H9 (cell line): Measurements from ENCODE around the gene PRUNE1. TPM values are rescaled to one million over a fixed set of nuclear protein-coding genes. Genes with fewer than 3 reads are reported as not detected.

Experiments used
- DNase-seq: peaks from one replicate; pipeline ENCODE4 v3.0.0-alpha.2; 2017
- H2AFZ ChIP-seq: one replicate; pipeline ENCODE4 v1.6.1; 2013; ENCODE audit warnings: mild to moderate bottlenecking, low read length, control low read depth, moderate library complexity
- H2AK5ac ChIP-seq: 2 replicates; pipeline ENCODE4 v1.6.1; 2013; ENCODE audit warnings: low read length, control low read depth, mixed read lengths; ENCODE audit not compliant: insufficient read length
- H2BK120ac ChIP-seq: one replicate; pipeline ENCODE4 v1.6.1; 2013; ENCODE audit warnings: low read depth, mild to moderate bottlenecking, low read length, control low read depth, inconsistent platforms; ENCODE audit not compliant: poor library complexity, severe bottlenecking
- H2BK12ac ChIP-seq: 2 replicates; pipeline ENCODE4 v1.6.1; 2013; ENCODE audit warnings: low read length, control low read depth, mixed read lengths, low read depth; ENCODE audit not compliant: insufficient read length
- H2BK15ac ChIP-seq: 2 replicates; pipeline ENCODE4 v1.6.1; 2013; ENCODE audit warnings: low read depth, low read length, control low read depth
- H2BK20ac ChIP-seq: one replicate; pipeline ENCODE4 v1.6.1; 2013; ENCODE audit warnings: low read depth, mild to moderate bottlenecking, low read length, control low read depth, inconsistent platforms; ENCODE audit not compliant: poor library complexity, severe bottlenecking
- H2BK5ac ChIP-seq: 2 replicates; pipeline ENCODE4 v1.6.1; 2013; ENCODE audit warnings: low read length, control low read depth, mixed read lengths; ENCODE audit not compliant: insufficient read length
- H3K14ac ChIP-seq: 2 replicates; pipeline ENCODE4 v1.6.1; 2013; ENCODE audit warnings: low read length, control low read depth; ENCODE audit not compliant: insufficient read depth
- H3K18ac ChIP-seq: 2 replicates; pipeline ENCODE4 v1.6.1; 2013; ENCODE audit warnings: low read depth, mild to moderate bottlenecking, mixed read lengths, low read length, control low read depth; ENCODE audit not compliant: insufficient read length
- H3K23ac ChIP-seq: 2 replicates; pipeline ENCODE4 v1.6.1; 2013; ENCODE audit warnings: low read length, control low read depth, mixed read lengths, low read depth; ENCODE audit not compliant: insufficient read length
- H3K23me2 ChIP-seq: 2 replicates; pipeline ENCODE4 v1.6.1; 2013; ENCODE audit warnings: low read depth, mild to moderate bottlenecking, mixed read lengths, low read length, control low read depth; ENCODE audit not compliant: insufficient read length, poor library complexity, severe bottlenecking
- H3K27ac ChIP-seq: 2 replicates; pipeline ENCODE4 v1.5.1; 2013; ENCODE audit warnings: low read length, control low read depth, mixed read lengths, low read depth; ENCODE audit not compliant: insufficient read length
- H3K27me3 ChIP-seq: 2 replicates; pipeline ENCODE4 v1.6.1; 2013; ENCODE audit warnings: low read length, control low read depth, inconsistent platforms; ENCODE audit not compliant: insufficient read depth
- H3K4ac ChIP-seq: 2 replicates; pipeline ENCODE4 v1.6.1; 2013; ENCODE audit warnings: low read depth, mild to moderate bottlenecking, control low read depth, inconsistent platforms, low read length, moderate library complexity
- H3K4me1 ChIP-seq: 2 replicates; pipeline ENCODE4 v1.6.1; 2013; ENCODE audit warnings: low read length, control low read depth, inconsistent platforms; ENCODE audit not compliant: insufficient read depth
- H3K4me2 ChIP-seq: 2 replicates; pipeline ENCODE4 v1.6.1; 2013; ENCODE audit warnings: low read length, control low read depth, mixed read lengths; ENCODE audit not compliant: insufficient read length, insufficient read depth
- H3K56ac ChIP-seq: 2 replicates; pipeline ENCODE4 v1.6.1; 2013; ENCODE audit warnings: low read depth, mild to moderate bottlenecking, mixed read lengths, low read length, control low read depth; ENCODE audit not compliant: insufficient read length
- H3K79me1 ChIP-seq: 2 replicates; pipeline ENCODE4 v1.6.1; 2013; ENCODE audit warnings: low read depth, mild to moderate bottlenecking, moderate library complexity, low read length, control low read depth, inconsistent platforms; ENCODE audit not compliant: insufficient read depth, poor library complexity, severe bottlenecking
- H3K79me2 ChIP-seq: 2 replicates; pipeline ENCODE4 v1.6.1; 2013; ENCODE audit warnings: low read length, control low read depth, inconsistent platforms; ENCODE audit not compliant: insufficient read depth
- H3K9ac ChIP-seq: 2 replicates; pipeline ENCODE4 v1.6.1; 2013; ENCODE audit warnings: low read length, control low read depth, mixed read lengths; ENCODE audit not compliant: insufficient read length; ENCODE audit errors: extremely low read depth
- H3K9me3 ChIP-seq: one replicate; pipeline ENCODE4 v1.6.1; 2013; ENCODE audit warnings: low read depth, low read length, inconsistent platforms; ENCODE audit not compliant: control insufficient read depth
- H3T11ph ChIP-seq: one replicate; pipeline ENCODE4 v1.6.1; 2013; ENCODE audit warnings: mild to moderate bottlenecking, low read length, control low read depth, inconsistent platforms
- H4K20me1 ChIP-seq: one replicate; pipeline ENCODE4 v1.6.1; 2013; ENCODE audit not compliant: control insufficient read depth, insufficient read length, insufficient read depth
- H4K5ac ChIP-seq: 2 replicates; pipeline ENCODE4 v1.6.1; 2013; ENCODE audit warnings: low read depth, mild to moderate bottlenecking, mixed read lengths, low read length, control low read depth; ENCODE audit not compliant: insufficient read length
- H4K8ac ChIP-seq: replicated peaks from 2 replicates; pipeline ENCODE4 v1.6.1; 2013; ENCODE audit warnings: low read length, control low read depth, mixed read lengths, low read depth; ENCODE audit not compliant: insufficient read length
- H4K91ac ChIP-seq: 2 replicates; pipeline ENCODE4 v1.6.1; 2013; ENCODE audit warnings: low read depth, mild to moderate bottlenecking, moderate library complexity, mixed read lengths, low read length, control low read depth; ENCODE audit not compliant: insufficient read length
- H3K27ac Mint-ChIP-seq, 3 experiments: 2 replicates in 2 of 3; 3 replicates in 1 of 3; pipeline ENCODE4 v1.8.0; 2020 to 2021; ENCODE audit warnings: mixed read lengths in 3 of 3, mild to moderate bottlenecking in 1 of 3, moderate library complexity in 1 of 3
- H3K27me3 Mint-ChIP-seq: 2 replicates; pipeline ENCODE4 v1.8.0; 2021; ENCODE audit warnings: low read depth, mild to moderate bottlenecking, moderate library complexity, mixed read lengths
- H3K36me3 Mint-ChIP-seq, 3 experiments: 2 replicates in 2 of 3; 3 replicates in 1 of 3; pipeline ENCODE4 v1.8.0; 2020 to 2021; ENCODE audit warnings: low read depth in 3 of 3, mixed read lengths in 3 of 3; ENCODE audit not compliant: insufficient read depth in 1 of 3
- H3K4me1 Mint-ChIP-seq, 2 experiments: 2 replicates each; pipeline ENCODE4 v1.8.0; 2020; ENCODE audit warnings: mixed read lengths in 2 of 2
- H3K4me3 Mint-ChIP-seq, 2 experiments: 2 replicates in 1 of 2; 3 replicates in 1 of 2; pipeline ENCODE4 v1.8.0; 2020 to 2021; ENCODE audit warnings: mild to moderate bottlenecking in 2 of 2, mixed read lengths in 2 of 2, moderate library complexity in 1 of 2
- H3K9me3 Mint-ChIP-seq, 2 experiments: 2 replicates in 1 of 2; 3 replicates in 1 of 2; pipeline ENCODE4 v1.8.0; 2020; ENCODE audit warnings: mild to moderate bottlenecking in 2 of 2, mixed read lengths in 2 of 2, moderate library complexity in 1 of 2
- CTCF ChIP-seq: fragments of 200-600 bp; sonication (generic); conservative IDR thresholded peaks from 3 replicates; pipeline ENCODE4 v1.8.0; 2021; ENCODE audit warnings: antibody characterized with exemption, mild to moderate bottlenecking
- total RNA-seq: library from RNA; stranded (reverse); gene quantifications from 2 replicates; pipeline ENCODE4 v1.2.1, GENCODE V29; 2021

The PRUNE1 gene
- total RNA-seq, 1 experiment from 2014 or later, result 22.3 TPM

GRCh38 chr1:151026460-151026859 is 18.2 kb downstream of the PRUNE1 start:
- Histone ChIP-seq H2AFZ (no peak overlapping the region), H3T11ph (no peak overlapping the region), H2BK12ac (no peak overlapping the region), H3K9me3 (no peaks in the 10 kb centered on the region), H3K4me1 (no peaks in the 10 kb centered on the region), H2BK20ac (no peak overlapping the region), H3K56ac (no peak overlapping the region), H2BK120ac (no peak overlapping the region), H2BK5ac (no peak overlapping the region), H3K9ac (no peak overlapping the region), H3K23me2 (no peaks in the 10 kb centered on the region), H3K79me2 (no peaks in the 10 kb centered on the region), H2BK15ac (no peak overlapping the region), H3K23ac (no peak overlapping the region), H4K5ac (no peak overlapping the region), H2AK5ac (no peak overlapping the region), H3K79me1 (no peaks in the 10 kb centered on the region), H3K18ac (no peak overlapping the region), H4K8ac (no peak overlapping the region), H3K14ac (no peak overlapping the region), H3K27ac (no peak overlapping the region), H3K4me2 (no peak overlapping the region), H3K27me3 (no peaks in the 10 kb centered on the region), H4K91ac (no peak overlapping the region), H3K4ac (no peak overlapping the region), H4K20me1 (no peaks in the 10 kb centered on the region)
- TF ChIP-seq CTCF, result no peak
- H3K4me3 Mint-ChIP-seq, result no peak overlapping the region
- no peak overlapping the region for H3K27ac Mint-ChIP-seq
- peaks cover 19 to 49% (median 48%) of the 10 kb centered on the region in 3 experiments for H3K36me3 Mint-ChIP-seq
- H3K27me3 Mint-ChIP-seq, result no peaks in the 10 kb centered on the region
- H3K4me1 Mint-ChIP-seq, result peaks cover 0 to 5% of the 10 kb centered on the region in 2 experiments; a peak in 2 of 4 replicates
- DNase-seq, result no peak
- no peaks in the 10 kb centered on the region for H3K9me3 Mint-ChIP-seq
